SU-DHL-6 (cell line): ENCODE results near the gene CHD9NB.

Experiments used
- H2AFZ ChIP-seq: fragments of 200-600 bp; sonication (generic); 2 replicates; pipeline ENCODE4 v1.6.1; 2014; ENCODE audit warnings: low read depth, mild to moderate bottlenecking, moderate library complexity, mixed read lengths, antibody characterized with exemption, low read length; ENCODE audit not compliant: severe bottlenecking
- H3F3A ChIP-seq: fragments of 200-600 bp; shearing (Covaris generic); 2 replicates; pipeline ENCODE4 v1.6.0; 2016; ENCODE audit warnings: antibody characterized with exemption, mild to moderate bottlenecking; ENCODE audit not compliant: insufficient read depth
- H3K27ac ChIP-seq: fragments of 200-600 bp; sonication (generic); 2 replicates; pipeline ENCODE4 v1.5.1; 2016; ENCODE audit warnings: low read depth, mild to moderate bottlenecking, low read length, moderate library complexity, mixed read lengths
- H3K27me3 ChIP-seq: fragments of 200-600 bp; sonication (generic), shearing (Covaris generic); 2 replicates; pipeline ENCODE4 v1.6.0; 2014; ENCODE audit warnings: mild to moderate bottlenecking, low read length
- H3K36me3 ChIP-seq: fragments of 200-600 bp; sonication (generic); 2 replicates; pipeline ENCODE4 v1.6.1; 2014; ENCODE audit warnings: mild to moderate bottlenecking, low read length, mixed read lengths
- H3K4me2 ChIP-seq: fragments of 300-600, 200-600 bp; shearing (Covaris generic), sonication (generic); 2 replicates; pipeline ENCODE4 v1.6.0; 2014; ENCODE audit warnings: low read length, low read depth, mild to moderate bottlenecking; ENCODE audit not compliant: poor library complexity, severe bottlenecking
- H3K4me3 ChIP-seq: fragments of 200-600 bp; sonication (generic); 2 replicates; pipeline ENCODE4 v1.5.1; 2014; ENCODE audit warnings: antibody characterized with exemption, low read length, mild to moderate bottlenecking, mixed read lengths; ENCODE audit not compliant: insufficient read depth, poor library complexity, severe bottlenecking
- H3K79me2 ChIP-seq: fragments of 200-600 bp; sonication (generic); 2 replicates; pipeline ENCODE4 v1.6.1; 2014; ENCODE audit warnings: mild to moderate bottlenecking, low read length, moderate library complexity; ENCODE audit not compliant: insufficient read depth
- H3K9ac ChIP-seq: fragments of 200-600 bp; sonication (generic); 2 replicates; pipeline ENCODE4 v1.7.0; 2014; ENCODE audit warnings: mild to moderate bottlenecking, low read length
- H3K9me2 ChIP-seq: fragments of 200-600 bp; sonication (generic); replicated peaks from 2 replicates; pipeline ENCODE4 v1.6.1; 2014; ENCODE audit warnings: low read length; ENCODE audit not compliant: insufficient read depth
- H3K9me3 ChIP-seq: fragments of 200-600 bp; sonication (generic); 2 replicates; pipeline ENCODE4 v1.6.1; 2014; ENCODE audit warnings: low read length, mixed read lengths; ENCODE audit not compliant: insufficient read depth
- H4K20me1 ChIP-seq: fragments of 200-600 bp; sonication (generic); 2 replicates; pipeline ENCODE4 v1.6.1; 2014; ENCODE audit warnings: low read depth, mild to moderate bottlenecking, antibody characterized with exemption, low read length, moderate library complexity, mixed read lengths
- EZH2phosphoT487 ChIP-seq: fragments of 200-600 bp; sonication (generic), shearing (Covaris generic); conservative IDR thresholded peaks from 2 replicates; pipeline ENCODE4 v1.6.1; 2018; ENCODE audit warnings: mild to moderate bottlenecking, antibody characterized with exemption, low read length, moderate library complexity, mixed read lengths
- TF ChIP-seq, protein P1 (sequence below): fragments of 200-600 bp; sonication (generic); IDR thresholded peaks from one replicate; pipeline ENCODE4 v1.5.1; 2017; ENCODE audit warnings: antibody characterized with exemption, mild to moderate bottlenecking, low read length, moderate library complexity; ENCODE audit not compliant: insufficient read depth, poor library complexity, severe bottlenecking

CHD9NB gene

DNA sequence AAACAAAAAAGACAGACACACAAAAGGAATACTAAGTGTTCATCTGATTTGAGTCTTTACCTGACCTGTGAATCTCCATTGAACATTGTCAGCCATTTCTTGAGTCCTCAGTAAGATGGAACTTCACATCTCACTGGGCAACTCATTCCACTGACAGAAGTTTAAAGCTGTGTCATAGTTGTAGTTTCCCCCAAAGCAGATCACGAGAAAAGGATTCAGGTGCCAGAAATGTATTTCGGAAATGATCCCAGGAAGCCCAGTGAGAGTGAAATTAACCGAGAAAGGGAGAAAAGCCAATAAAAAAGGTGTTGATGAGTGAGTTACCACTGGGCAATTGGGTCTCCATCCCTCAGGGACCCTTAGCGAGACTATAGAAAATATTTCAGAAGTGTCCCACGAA, 8.6 kb upstream of the CHD9NB start:
- no peaks in the 10 kb centered on the region for H3K9me3 ChIP-seq
- no peaks in the 10 kb centered on the region for H4K20me1 ChIP-seq
- H3K4me2 ChIP-seq = peak overlapping the region; percentile 48
- no peaks in the 10 kb centered on the region for H3K9me2 ChIP-seq
- peak overlapping the region; percentile 72 for H3K27ac ChIP-seq
- peak overlapping the region; percentile 13; the same call in 1 of the 2 replicates for H3K9ac ChIP-seq
- H3F3A ChIP-seq = peaks cover 14% of the 10 kb centered on the region
- H3K4me3 ChIP-seq = peak overlapping the region; percentile 5
- no peak overlapping the region for H2AFZ ChIP-seq
- no peaks in the 10 kb centered on the region for H3K27me3 ChIP-seq
- H3K36me3 ChIP-seq = no peaks in the 10 kb centered on the region
- no peak for TF ChIP-seq EZH2phosphoT487
- TF ChIP-seq, protein P1, sequence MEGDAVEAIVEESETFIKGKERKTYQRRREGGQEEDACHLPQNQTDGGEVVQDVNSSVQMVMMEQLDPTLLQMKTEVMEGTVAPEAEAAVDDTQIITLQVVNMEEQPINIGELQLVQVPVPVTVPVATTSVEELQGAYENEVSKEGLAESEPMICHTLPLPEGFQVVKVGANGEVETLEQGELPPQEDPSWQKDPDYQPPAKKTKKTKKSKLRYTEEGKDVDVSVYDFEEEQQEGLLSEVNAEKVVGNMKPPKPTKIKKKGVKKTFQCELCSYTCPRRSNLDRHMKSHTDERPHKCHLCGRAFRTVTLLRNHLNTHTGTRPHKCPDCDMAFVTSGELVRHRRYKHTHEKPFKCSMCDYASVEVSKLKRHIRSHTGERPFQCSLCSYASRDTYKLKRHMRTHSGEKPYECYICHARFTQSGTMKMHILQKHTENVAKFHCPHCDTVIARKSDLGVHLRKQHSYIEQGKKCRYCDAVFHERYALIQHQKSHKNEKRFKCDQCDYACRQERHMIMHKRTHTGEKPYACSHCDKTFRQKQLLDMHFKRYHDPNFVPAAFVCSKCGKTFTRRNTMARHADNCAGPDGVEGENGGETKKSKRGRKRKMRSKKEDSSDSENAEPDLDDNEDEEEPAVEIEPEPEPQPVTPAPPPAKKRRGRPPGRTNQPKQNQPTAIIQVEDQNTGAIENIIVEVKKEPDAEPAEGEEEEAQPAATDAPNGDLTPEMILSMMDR = no peak
- H3K79me2 ChIP-seq = peaks cover 70% of the 10 kb centered on the region

DNA sequence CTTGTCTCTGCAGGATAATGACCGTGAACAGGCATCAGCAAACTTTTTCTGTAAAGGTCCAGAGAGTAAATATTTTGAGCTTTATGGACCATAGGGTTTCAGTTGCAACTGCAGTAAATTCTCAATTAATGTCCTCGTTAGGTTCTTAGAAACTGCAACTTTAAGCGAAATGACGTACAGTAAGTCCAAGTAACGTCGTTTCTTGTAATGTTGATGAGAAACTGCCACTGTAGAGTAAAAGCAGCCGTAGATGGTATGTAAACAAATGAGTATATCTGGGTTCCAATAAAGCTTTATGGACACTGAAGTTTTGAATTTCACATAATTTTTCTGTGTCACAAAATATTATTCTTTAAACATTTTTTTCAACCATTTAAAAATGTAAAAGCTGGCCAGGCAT, 7.0 kb upstream of the CHD9NB start:
- Histone ChIP-seq H3K27ac (no peak overlapping the region), H3K9me3 (no peaks in the 10 kb centered on the region), H3K36me3 (no peaks in the 10 kb centered on the region), H3K4me3 (no peak overlapping the region), H3F3A (peaks cover 14% of the 10 kb centered on the region), H3K27me3 (no peaks in the 10 kb centered on the region), H3K4me2 (no peak overlapping the region), H3K9me2 (no peaks in the 10 kb centered on the region), H2AFZ (no peak overlapping the region), H4K20me1 (no peaks in the 10 kb centered on the region), H3K9ac (no peak overlapping the region), H3K79me2 (peaks cover 81% of the 10 kb centered on the region)
- TF ChIP-seq, protein P1 = no peak
- no peak for TF ChIP-seq EZH2phosphoT487

DNA sequence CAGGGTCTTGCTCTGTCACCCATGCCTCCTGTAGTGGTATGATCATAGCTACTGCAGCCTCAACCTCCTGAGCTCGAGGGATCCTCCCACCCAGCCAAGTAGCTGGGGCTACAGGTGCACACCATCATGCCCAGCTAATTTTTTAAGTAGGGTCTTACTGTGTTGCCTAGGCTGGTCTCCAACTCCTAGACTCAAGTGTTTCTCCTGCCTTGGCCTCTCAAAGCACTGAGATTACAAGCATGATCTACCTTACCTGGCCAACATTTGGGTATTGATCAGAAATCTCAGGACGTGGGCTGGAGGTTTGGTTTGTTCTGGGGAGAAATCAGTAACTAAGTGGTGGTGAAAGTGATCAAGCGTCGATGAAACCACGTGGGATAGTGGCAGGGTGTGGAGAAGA, 6.2 kb upstream of the CHD9NB start:
- Histone ChIP-seq H2AFZ (no peak overlapping the region), H3F3A (peaks cover 14% of the 10 kb centered on the region), H3K36me3 (no peaks in the 10 kb centered on the region), H3K79me2 (peaks cover 75% of the 10 kb centered on the region), H3K9me2 (no peaks in the 10 kb centered on the region), H3K4me3 (no peak overlapping the region), H3K9ac (no peak overlapping the region; the same call in 1 of the 2 replicates), H3K9me3 (no peaks in the 10 kb centered on the region), H3K27ac (peak overlapping the region; percentile 53), H4K20me1 (no peaks in the 10 kb centered on the region), H3K27me3 (no peaks in the 10 kb centered on the region), H3K4me2 (peak overlapping the region; percentile 46)
- no peak for TF ChIP-seq EZH2phosphoT487
- TF ChIP-seq, protein P1 = no peak

DNA sequence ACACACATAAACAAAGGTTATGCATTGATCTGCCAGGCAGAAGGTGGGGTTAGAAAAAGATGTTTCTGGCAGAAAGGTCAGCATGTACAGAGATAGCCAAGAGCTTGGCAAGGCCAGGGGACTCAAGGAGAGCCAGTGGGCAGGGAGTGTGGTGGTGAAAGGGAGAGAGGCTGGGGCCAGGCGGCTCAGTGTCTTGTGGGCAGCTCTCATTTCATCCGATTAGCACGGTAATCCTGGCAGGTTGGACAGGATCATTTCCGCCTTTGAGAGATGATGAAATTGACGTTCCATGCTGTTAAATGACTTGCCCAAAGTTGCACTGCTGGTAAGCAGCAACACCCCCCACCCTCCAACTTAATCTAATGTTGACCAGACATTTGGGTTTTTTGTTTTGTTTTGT, 5.7 kb upstream of the CHD9NB start:
- TF ChIP-seq, protein P1 = no peak
- TF ChIP-seq EZH2phosphoT487 = no peak
- Histone ChIP-seq H3K4me2 (peak overlapping the region; percentile 46), H3K9ac (peak overlapping the region; percentile 17; the same call in 1 of the 2 replicates), H3K27ac (peak overlapping the region; percentile 53), H3K79me2 (peaks cover 73% of the 10 kb centered on the region), H2AFZ (no peak overlapping the region), H4K20me1 (no peaks in the 10 kb centered on the region), H3K9me3 (no peaks in the 10 kb centered on the region), H3K27me3 (no peaks in the 10 kb centered on the region), H3K36me3 (no peaks in the 10 kb centered on the region), H3K9me2 (no peaks in the 10 kb centered on the region), H3F3A (peaks cover 14% of the 10 kb centered on the region), H3K4me3 (no peak overlapping the region)
